Measurements from ENCODE around the gene C3orf85.

C3orf85 gene

GRCh38 chr3:109195815-109196214, 59.3 kb downstream of the C3orf85 start:
- H3K9ac ChIP-seq (ENCODE audit: low read length) = no peak overlapping the region
- no peak overlapping the region for H3K4me2 ChIP-seq (ENCODE audit: low read length)
- no peaks in the 10 kb centered on the region for H3K9me2 ChIP-seq (ENCODE audit: low read depth, low read length)
- H3K4me3 ChIP-seq (ENCODE audit: low read depth, low read length, poor library complexity, severe bottlenecking) = no peak overlapping the region
- H4K20me1 ChIP-seq (ENCODE audit: insufficient read depth, low read length) = no peaks in the 10 kb centered on the region
- no peak overlapping the region for H2AFZ ChIP-seq (ENCODE audit: low read length)
- H3F3A ChIP-seq (ENCODE audit: insufficient read depth, low read length) = no peaks in the 10 kb centered on the region
- H3K27ac ChIP-seq (ENCODE audit: low read depth, low read length, poor library complexity, severe bottlenecking) = no peak overlapping the region
- H3K36me3 ChIP-seq (ENCODE audit: insufficient read depth, low read length) = no peaks in the 10 kb centered on the region
- no peaks in the 10 kb centered on the region for H3K4me1 ChIP-seq (ENCODE audit: insufficient read depth, low read length, severe bottlenecking)
- TF ChIP-seq CTCF (IDR thresholded peaks at IDR 0.05; ENCODE audit: low read length) (no peak), EZH2 (IDR thresholded peaks at IDR 0.05; ENCODE audit: borderline replicate concordance, low read length) (no peak)
- H3K27me3 ChIP-seq (ENCODE audit: insufficient read depth, low read length) = no peaks in the 10 kb centered on the region
- no peaks in the 10 kb centered on the region for H3K79me2 ChIP-seq (ENCODE audit: insufficient read depth, low read length)
- H3K9me3 ChIP-seq (ENCODE audit: low read length) = no peaks in the 10 kb centered on the region
